Measurements from ENCODE around the gene NDUFB5.

Gene NDUFB5
- total RNA-seq: 4.9 reads per million, percentile 19 among the genes with 10 or more reads in this experiment

- DNase-seq: peak; percentile 93
Measured at GRCh38 chr3:179604321-179605078, at the start of gene NDUFB5, which contains the start of gene MRPL47. Gene NDUFB5 (plus strand): TSS chr3:179604794. CDS start chr3:179604816, 22 bp downstream. Gene MRPL47 (minus strand): TSS chr3:179604638. CDS start chr3:179604624, 14 bp downstream.

- DNase-seq: peak; percentile 26
Measured at GRCh38 chr3:179558742-179559364, 45.7 kb upstream of the NDUFB5 start.

GRCh38 chr3:179560791-179561190 lies 43.8 kb upstream of the NDUFB5 start:
- DNase-seq: no peak

- DNase-seq: peak; percentile 97
Measured at GRCh38 chr3:179562591-179563270, 41.9 kb upstream of the NDUFB5 start, which contains the start of gene ACTL6A. Gene ACTL6A (plus strand): TSS chr3:179562926. CDS start chr3:179563093, 167 bp downstream.

- peak; percentile 57 for DNase-seq
Measured at GRCh38 chr3:179563271-179563783, 41.3 kb upstream of the NDUFB5 start.

- no peak for DNase-seq
Measured at GRCh38 chr3:179565496-179565895, 39.1 kb upstream of the NDUFB5 start.

- no peak for DNase-seq
Measured at GRCh38 chr3:179580992-179581391, 23.6 kb upstream of the NDUFB5 start.

- no peak for DNase-seq
Measured at GRCh38 chr3:179589143-179589542, 15.5 kb upstream of the NDUFB5 start.

- DNase-seq: no peak
Measured at GRCh38 chr3:179590669-179591068, 13.9 kb upstream of the NDUFB5 start.

GRCh38 chr3:179591313-179591712 lies 13.3 kb upstream of the NDUFB5 start:
- DNase-seq: no peak

- no peak for DNase-seq
Measured at GRCh38 chr3:179599531-179599930, 5.1 kb upstream of the NDUFB5 start.

- no peak for DNase-seq
Measured at GRCh38 chr3:179603321-179603720, 1.3 kb upstream of the NDUFB5 start.

- DNase-seq: no peak
Measured at GRCh38 chr3:179603831-179604230, 763 bp upstream of the NDUFB5 start.

- no peak for DNase-seq
Measured at GRCh38 chr3:179606534-179607085, 2.0 kb downstream of the NDUFB5 start.

GRCh38 chr3:179608931-179609720 lies 4.5 kb downstream of the NDUFB5 start:
- DNase-seq: no peak

GRCh38 chr3:179610066-179610465 lies 5.5 kb downstream of the NDUFB5 start:
- no peak for DNase-seq

- no peak for DNase-seq
Measured at GRCh38 chr3:179613807-179614206, 9.2 kb downstream of the NDUFB5 start.

- no peak for DNase-seq
Measured at GRCh38 chr3:179615458-179616173, 11.0 kb downstream of the NDUFB5 start.

GRCh38 chr3:179622023-179622422 lies 17.4 kb downstream of the NDUFB5 start:
- no peak for DNase-seq

- no peak for DNase-seq
Measured at GRCh38 chr3:179624451-179624850, 19.9 kb downstream of the NDUFB5 start.

GRCh38 chr3:179630753-179631451 lies 26.3 kb downstream of the NDUFB5 start:
- no peak for DNase-seq

Measured in effector CD4-positive, alpha-beta T cell (primary cell).